Tibial artery (tissue), 4 donors: ENCODE results near the gene STON2.

Experiments used
- DNase-seq, 2 donors: peaks; one replicate each; pipeline ENCODE4 v3.0.0-alpha.2; 2019
- H3K27ac ChIP-seq, 2 donors: fragments of 200-600 bp; sonication (generic) in 1 of 2; 1 replicate in 1 of 2; 2 replicates in 1 of 2; pipeline ENCODE4 v1.5.1; 2018 to 2019; ENCODE audit warnings: mild to moderate bottlenecking in 1 of 2
- H3K27me3 ChIP-seq, 2 donors: fragments of 200-600 bp; sonication (generic) in 1 of 2; one replicate each; pipeline versions ENCODE4 v1.5.1 to v1.6.0; 2016 to 2019
- H3K36me3 ChIP-seq, 3 donors: fragments of 200-600 bp; sonication (generic) in 2 of 3; one replicate each; pipeline ENCODE4 v1.5.1; 2016 to 2019; ENCODE audit warnings: mild to moderate bottlenecking in 2 of 3
- H3K4me1 ChIP-seq, 4 donors: fragments of 200-600 bp; sonication (generic) in 2 of 4; 1 replicate in 3 of 4; 2 replicates in 1 of 4; pipeline ENCODE4 v1.5.1; 2016 to 2019
- H3K4me3 ChIP-seq, 2 donors: fragments of 200-600 bp; sonication (generic) in 1 of 2; 1 replicate in 1 of 2; 2 replicates in 1 of 2; pipeline ENCODE4 v1.5.1; 2018 to 2019; ENCODE audit warnings: mild to moderate bottlenecking in 2 of 2
- H3K9me3 ChIP-seq, 3 donors: fragments of 200-600 bp; sonication (generic) in 1 of 3; one replicate each; pipeline ENCODE4 v1.5.1; 2016 to 2019
- CTCF ChIP-seq, 2 experiments: fragments of 200-600 bp in 1 of 2; fragments of 450-650 bp in 1 of 2; IDR thresholded peaks; one replicate each; pipeline ENCODE4 v1.5.1; 2017 to 2019; ENCODE audit warnings: antibody characterized with exemption in 2 of 2, mild to moderate bottlenecking in 1 of 2, moderate library complexity in 1 of 2
- intact Hi-C: fragments of 100-400 bp; cut with DNase I; formaldehyde crosslinking; loops from one replicate; pipeline ENCODE4 v1.15.0; 2023; ENCODE audit warnings: low total_unique reads

STON2 gene

GRCh38 chr14:81323093-81323492, 77.0 kb downstream of the STON2 start:
- intact Hi-C loops: no loop called here
- DNase-seq: no peak
- peaks cover 0 to 12% of the 10 kb centered on the region in 2 donors for H3K27me3 ChIP-seq
- H3K27ac ChIP-seq: no peak overlapping the region
- H3K36me3 ChIP-seq: no peaks in the 10 kb centered on the region
- no peak for TF ChIP-seq CTCF (IDR thresholded peaks at IDR 0.05)
- H3K4me3 ChIP-seq: no peak overlapping the region
- no peaks in the 10 kb centered on the region for H3K9me3 ChIP-seq
- H3K4me1 ChIP-seq: no peaks in the 10 kb centered on the region

- no peaks in the 10 kb centered on the region for H3K36me3 ChIP-seq
- no peaks in the 10 kb centered on the region for H3K9me3 ChIP-seq
- peaks cover 0 to 9% of the 10 kb centered on the region in 2 donors for H3K27me3 ChIP-seq
- no peak for DNase-seq
- no peak for TF ChIP-seq CTCF (IDR thresholded peaks at IDR 0.05)
- intact Hi-C loops: no loop called here
- peaks cover 0 to 6% (median 0%) of the 10 kb centered on the region in 4 donors for H3K4me1 ChIP-seq
- H3K27ac ChIP-seq: no peak overlapping the region
- no peak overlapping the region for H3K4me3 ChIP-seq
These were observed 80.2 kb downstream of the STON2 start for GRCh38 chr14:81319946-81320345.

- H3K4me3 ChIP-seq: no peak overlapping the region
- H3K9me3 ChIP-seq: no peaks in the 10 kb centered on the region
- no peak for DNase-seq
- TF ChIP-seq CTCF (IDR thresholded peaks at IDR 0.05): no peak
- intact Hi-C loops: no loop called here
- no peaks in the 10 kb centered on the region for H3K36me3 ChIP-seq
- no peak overlapping the region for H3K27ac ChIP-seq
- peaks cover 0 to 6% of the 10 kb centered on the region in 2 donors for H3K27me3 ChIP-seq
- H3K4me1 ChIP-seq: peaks cover 0 to 6% (median 0%) of the 10 kb centered on the region in 4 donors
These were observed 80.8 kb downstream of the STON2 start for GRCh38 chr14:81319314-81319713.

- no peak overlapping the region for H3K27ac ChIP-seq
- DNase-seq: no peak
These were observed 84.8 kb downstream of the STON2 start for GRCh38 chr14:81315341-81315740.

GRCh38 chr14:81314443-81315175, 85.5 kb downstream of the STON2 start:
- H3K9me3 ChIP-seq: no peaks in the 10 kb centered on the region
- no peak overlapping the region for H3K27ac ChIP-seq
- intact Hi-C loops: no loop called here
- no peak for TF ChIP-seq CTCF (IDR thresholded peaks at IDR 0.05)
- H3K36me3 ChIP-seq: no peaks in the 10 kb centered on the region
- no peak for DNase-seq
- no peaks in the 10 kb centered on the region for H3K27me3 ChIP-seq
- no peak overlapping the region for H3K4me3 ChIP-seq
- H3K4me1 ChIP-seq: peaks cover 0 to 14% (median 0%) of the 10 kb centered on the region in 4 donors

More at GRCh38 chr14:81315341-81315740, 84.8 kb downstream of the STON2 start:
- Histone ChIP-seq H3K4me3 (no peak overlapping the region), H3K9me3 (no peaks in the 10 kb centered on the region), H3K36me3 (no peaks in the 10 kb centered on the region), H3K27me3 (no peaks in the 10 kb centered on the region), H3K4me1 (peaks cover 0 to 14% (median 0%) of the 10 kb centered on the region in 4 donors)
- intact Hi-C loops: no loop called here
- TF ChIP-seq CTCF (IDR thresholded peaks at IDR 0.05): no peak
